ENCODE data around the gene PTBP1.

PTBP1 gene

GRCh38 chr19:803099-803561, 5.9 kb downstream of the PTBP1 start:
- Histone ChIP-seq H3K36me3 (ENCODE audit: insufficient read depth, insufficient read length, low read length) (peaks cover 100% of the 10 kb centered on the region), H3K4me3 (ENCODE audit: insufficient read length, low read depth) (no peak overlapping the region), H3K9me3 (ENCODE audit: insufficient read depth, low read length) (no peaks in the 10 kb centered on the region), H3K27me3 (ENCODE audit: insufficient read depth, insufficient read length) (no peaks in the 10 kb centered on the region), H3K9ac (ENCODE audit: insufficient read length, low read depth) (peak overlapping the region; percentile 65), H3K4me1 (ENCODE audit: insufficient read depth, insufficient read length) (peaks cover 46% of the 10 kb centered on the region)
- no peak for DNase-seq (ENCODE audit: low read depth, low spot score)
- TF ChIP-seq SUZ12 (IDR thresholded peaks at IDR 0.05; ENCODE audit: extremely low read depth, insufficient read depth, insufficient read length) (no peak), YY1 (IDR thresholded peaks at IDR 0.05; ENCODE audit: insufficient read depth, insufficient read length) (no peak), ZNF274 (IDR thresholded peaks at IDR 0.05; ENCODE audit: low read depth, low read length) (no peak)

- H3K9me3 ChIP-seq (ENCODE audit: insufficient read depth, low read length), result no peaks in the 10 kb centered on the region
- TF ChIP-seq SUZ12 (IDR thresholded peaks at IDR 0.05; ENCODE audit: extremely low read depth, insufficient read depth, insufficient read length), result no peak
- TF ChIP-seq ZNF274 (IDR thresholded peaks at IDR 0.05; ENCODE audit: low read depth, low read length), result no peak
- no peak for TF ChIP-seq YY1 (IDR thresholded peaks at IDR 0.05; ENCODE audit: insufficient read depth, insufficient read length)
- H3K4me3 ChIP-seq (ENCODE audit: insufficient read length, low read depth), result no peak overlapping the region
- DNase-seq (ENCODE audit: low read depth, low spot score), result no peak
- H3K9ac ChIP-seq (ENCODE audit: insufficient read length, low read depth), result no peak overlapping the region
- H3K27me3 ChIP-seq (ENCODE audit: insufficient read depth, insufficient read length), result no peaks in the 10 kb centered on the region
- H3K36me3 ChIP-seq (ENCODE audit: insufficient read depth, insufficient read length, low read length), result peaks cover 100% of the 10 kb centered on the region
- peaks cover 46% of the 10 kb centered on the region for H3K4me1 ChIP-seq (ENCODE audit: insufficient read depth, insufficient read length)
Measured at GRCh38 chr19:803686-804418, 6.6 kb downstream of the PTBP1 start.

GRCh38 chr19:804419-805165, 7.3 kb downstream of the PTBP1 start:
- peaks cover 46% of the 10 kb centered on the region for H3K4me1 ChIP-seq (ENCODE audit: insufficient read depth, insufficient read length)
- H3K36me3 ChIP-seq (ENCODE audit: insufficient read depth, insufficient read length, low read length), result peaks cover 99% of the 10 kb centered on the region
- peak overlapping the region; percentile 21 for H3K9ac ChIP-seq (ENCODE audit: insufficient read length, low read depth)
- H3K4me3 ChIP-seq (ENCODE audit: insufficient read length, low read depth), result no peak overlapping the region
- H3K9me3 ChIP-seq (ENCODE audit: insufficient read depth, low read length), result no peaks in the 10 kb centered on the region
- H3K27me3 ChIP-seq (ENCODE audit: insufficient read depth, insufficient read length), result no peaks in the 10 kb centered on the region
- TF ChIP-seq ZNF274 (IDR thresholded peaks at IDR 0.05; ENCODE audit: low read depth, low read length), result no peak
- no peak for TF ChIP-seq SUZ12 (IDR thresholded peaks at IDR 0.05; ENCODE audit: extremely low read depth, insufficient read depth, insufficient read length)
- TF ChIP-seq YY1 (IDR thresholded peaks at IDR 0.05; ENCODE audit: insufficient read depth, insufficient read length), result no peak
- no peak for DNase-seq (ENCODE audit: low read depth, low spot score)

GRCh38 chr19:805166-805551, 7.9 kb downstream of the PTBP1 start:
- Histone ChIP-seq H3K36me3 (ENCODE audit: insufficient read depth, insufficient read length, low read length) (peaks cover 99% of the 10 kb centered on the region), H3K9ac (ENCODE audit: insufficient read length, low read depth) (peak overlapping the region; percentile 21), H3K27me3 (ENCODE audit: insufficient read depth, insufficient read length) (no peaks in the 10 kb centered on the region), H3K4me3 (ENCODE audit: insufficient read length, low read depth) (no peak overlapping the region), H3K4me1 (ENCODE audit: insufficient read depth, insufficient read length) (peaks cover 46% of the 10 kb centered on the region), H3K9me3 (ENCODE audit: insufficient read depth, low read length) (no peaks in the 10 kb centered on the region)
- no peak for DNase-seq (ENCODE audit: low read depth, low spot score)
- no peak for TF ChIP-seq ZNF274 (IDR thresholded peaks at IDR 0.05; ENCODE audit: low read depth, low read length)
- TF ChIP-seq YY1 (IDR thresholded peaks at IDR 0.05; ENCODE audit: insufficient read depth, insufficient read length), result no peak
- TF ChIP-seq SUZ12 (IDR thresholded peaks at IDR 0.05; ENCODE audit: extremely low read depth, insufficient read depth, insufficient read length), result no peak

GRCh38 chr19:805600-806550, 8.6 kb downstream of the PTBP1 start:
- Histone ChIP-seq H3K27me3 (ENCODE audit: insufficient read depth, insufficient read length) (no peaks in the 10 kb centered on the region), H3K4me1 (ENCODE audit: insufficient read depth, insufficient read length) (peaks cover 44% of the 10 kb centered on the region), H3K4me3 (ENCODE audit: insufficient read length, low read depth) (no peak overlapping the region), H3K9me3 (ENCODE audit: insufficient read depth, low read length) (no peaks in the 10 kb centered on the region), H3K36me3 (ENCODE audit: insufficient read depth, insufficient read length, low read length) (peaks cover 99% of the 10 kb centered on the region), H3K9ac (ENCODE audit: insufficient read length, low read depth) (peak overlapping the region; percentile 32)
- DNase-seq (ENCODE audit: low read depth, low spot score), result no peak
- no peak for TF ChIP-seq SUZ12 (IDR thresholded peaks at IDR 0.05; ENCODE audit: extremely low read depth, insufficient read depth, insufficient read length)
- TF ChIP-seq YY1 (IDR thresholded peaks at IDR 0.05; ENCODE audit: insufficient read depth, insufficient read length), result no peak
- TF ChIP-seq ZNF274 (IDR thresholded peaks at IDR 0.05; ENCODE audit: low read depth, low read length), result no peak

- TF ChIP-seq SUZ12 (IDR thresholded peaks at IDR 0.05; ENCODE audit: extremely low read depth, insufficient read depth, insufficient read length) (no peak), ZNF274 (IDR thresholded peaks at IDR 0.05; ENCODE audit: low read depth, low read length) (no peak), YY1 (IDR thresholded peaks at IDR 0.05; ENCODE audit: insufficient read depth, insufficient read length) (no peak)
- peak overlapping the region; percentile 32 for H3K9ac ChIP-seq (ENCODE audit: insufficient read length, low read depth)
- H3K4me1 ChIP-seq (ENCODE audit: insufficient read depth, insufficient read length), result peaks cover 34% of the 10 kb centered on the region
- H3K27me3 ChIP-seq (ENCODE audit: insufficient read depth, insufficient read length), result no peaks in the 10 kb centered on the region
- H3K36me3 ChIP-seq (ENCODE audit: insufficient read depth, insufficient read length, low read length), result peaks cover 99% of the 10 kb centered on the region
- no peak overlapping the region for H3K4me3 ChIP-seq (ENCODE audit: insufficient read length, low read depth)
- DNase-seq (ENCODE audit: low read depth, low spot score), result no peak
- H3K9me3 ChIP-seq (ENCODE audit: insufficient read depth, low read length), result no peaks in the 10 kb centered on the region
Measured at GRCh38 chr19:806815-807421, 9.7 kb downstream of the PTBP1 start.
